ENCODE measurements around the gene RAB11FIP5.

- TF ChIP-seq GATA2 (IDR thresholded peaks at IDR 0.05; ENCODE audit: low read depth, low read length): no peak
- no peak for TF ChIP-seq GATA3 (IDR thresholded peaks at IDR 0.05; ENCODE audit: low read depth, low read length)
Measured at GRCh38 chr2:73074110-73075069, 38.4 kb downstream of the RAB11FIP5 start.

Data from SH-SY5Y (cell line).